IPS-15b (cell line): ENCODE measurements around the gene C20orf96.
"Not testable (repeated sequence)": the region's sequence is repeated elsewhere in the genome, so short reads cannot be mapped to it uniquely, and the experiment has no call there.

Experiments used
- H3K27me3 ChIP-seq: one replicate; pipeline ENCODE4 v1.6.1; 2013; ENCODE audit warnings: low read length; ENCODE audit not compliant: control insufficient read depth, insufficient read depth
- H3K36me3 ChIP-seq: one replicate; pipeline ENCODE4 v1.6.1; 2013; ENCODE audit warnings: low read length; ENCODE audit not compliant: control insufficient read depth, insufficient read depth
- H3K4me1 ChIP-seq: one replicate; pipeline ENCODE4 v1.6.1; 2013; ENCODE audit warnings: mild to moderate bottlenecking, low read length; ENCODE audit not compliant: control insufficient read depth, insufficient read depth
- H3K4me3 ChIP-seq: one replicate; pipeline ENCODE4 v1.5.1; 2013; ENCODE audit warnings: low read depth, low read length
- H3K9ac ChIP-seq: one replicate; pipeline ENCODE4 v1.6.1; 2013; ENCODE audit warnings: low read depth, mild to moderate bottlenecking, low read length
- H3K9me3 ChIP-seq: one replicate; pipeline ENCODE4 v1.6.1; 2013; ENCODE audit warnings: mild to moderate bottlenecking, low read length; ENCODE audit not compliant: control insufficient read depth, insufficient read depth

Gene C20orf96

DNA sequence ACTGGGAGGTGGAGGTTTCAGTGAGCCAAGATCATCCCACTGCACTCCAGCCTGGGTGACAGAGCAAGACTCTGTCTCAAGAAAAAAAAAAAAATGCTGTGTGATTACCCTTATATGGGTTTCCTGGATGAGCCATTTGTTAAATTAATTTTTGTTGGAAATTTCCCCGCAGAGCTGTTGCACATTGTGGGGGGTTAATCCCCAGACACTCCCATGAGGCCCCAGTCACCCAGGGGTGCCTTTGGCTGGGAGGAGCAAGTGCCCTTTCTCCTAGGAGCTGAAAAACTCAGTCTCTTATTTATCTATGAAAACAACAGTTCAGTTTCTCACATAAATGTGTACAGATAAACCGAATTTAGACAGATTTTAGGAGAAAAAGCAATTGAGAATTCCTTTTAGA lies 37.7 kb downstream of the C20orf96 start:
- Histone ChIP-seq H3K9ac (no peak overlapping the region), H3K36me3 (no peaks in the 10 kb centered on the region), H3K9me3 (no peaks in the 10 kb centered on the region), H3K27me3 (peaks cover 85% of the 10 kb centered on the region), H3K4me3 (no peak overlapping the region), H3K4me1 (peaks cover 6% of the 10 kb centered on the region)

DNA sequence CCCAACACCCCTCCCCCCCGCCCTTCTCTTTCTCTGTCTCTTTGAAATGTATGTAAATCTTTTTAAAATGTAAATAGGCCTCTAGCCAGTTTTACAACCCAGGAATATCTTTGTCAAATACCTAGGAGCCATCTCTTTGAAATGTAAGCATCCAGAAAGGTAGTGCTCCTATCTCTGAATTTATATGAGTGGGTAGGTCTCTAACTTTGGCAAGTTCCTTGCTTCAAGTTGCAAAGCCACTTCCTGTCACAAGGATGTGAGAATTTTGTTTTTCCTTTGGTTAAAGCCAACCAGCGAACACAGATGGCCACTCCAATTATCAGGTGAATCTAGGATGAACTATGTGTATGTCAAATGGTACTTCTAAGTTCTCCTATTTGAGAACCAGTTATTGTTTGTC lies 39.2 kb downstream of the C20orf96 start:
- Histone ChIP-seq H3K27me3 (peaks cover 85% of the 10 kb centered on the region), H3K36me3 (no peaks in the 10 kb centered on the region), H3K4me1 (peaks cover 6% of the 10 kb centered on the region), H3K9ac (no peak overlapping the region), H3K4me3 (no peak overlapping the region), H3K9me3 (no peaks in the 10 kb centered on the region)

- H3K9ac ChIP-seq = no peak overlapping the region
- peaks cover 75% of the 10 kb centered on the region for H3K27me3 ChIP-seq
- no peak overlapping the region for H3K4me3 ChIP-seq
- H3K36me3 ChIP-seq = no peaks in the 10 kb centered on the region
- H3K4me1 ChIP-seq = no peaks in the 10 kb centered on the region
- H3K9me3 ChIP-seq = no peaks in the 10 kb centered on the region
Measured at GRCh38 chr20:242905-243304, 47.6 kb downstream of the C20orf96 start.

DNA sequence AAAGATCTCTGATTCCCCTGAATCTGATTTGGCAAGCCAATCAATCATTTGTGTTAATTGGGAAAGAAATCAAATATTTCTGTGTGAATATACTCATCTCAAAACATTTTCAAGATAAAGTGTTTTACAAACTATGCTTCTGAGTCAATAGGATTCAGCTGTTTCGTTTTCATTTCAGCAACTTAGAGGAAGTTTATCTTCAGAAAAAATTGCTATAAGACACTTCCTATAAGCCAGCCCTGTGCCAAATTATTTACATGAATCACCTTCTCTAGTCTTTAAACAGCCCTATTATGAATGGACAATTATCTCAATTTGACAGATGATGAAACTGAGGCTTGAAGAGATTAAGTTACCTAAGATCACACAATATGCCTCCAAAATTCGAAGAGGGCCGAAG lies 52.6 kb downstream of the C20orf96 start:
- Histone ChIP-seq H3K27me3 (peaks cover 65% of the 10 kb centered on the region), H3K4me1 (no peaks in the 10 kb centered on the region), H3K9ac (no peak overlapping the region), H3K4me3 (no peak overlapping the region), H3K9me3 (no peaks in the 10 kb centered on the region), H3K36me3 (no peaks in the 10 kb centered on the region)

- Histone ChIP-seq H3K36me3 (no peaks in the 10 kb centered on the region), H3K4me1 (no peaks in the 10 kb centered on the region), H3K4me3 (no peak overlapping the region), H3K9ac (no peak overlapping the region), H3K27me3 (peaks cover 65% of the 10 kb centered on the region), H3K9me3 (no peaks in the 10 kb centered on the region)
Measured at GRCh38 chr20:237489-237888, 53.1 kb downstream of the C20orf96 start.

- Histone ChIP-seq H3K36me3 (no peaks in the 10 kb centered on the region), H3K4me3 (no peak overlapping the region), H3K27me3 (peaks cover 54% of the 10 kb centered on the region), H3K4me1 (no peaks in the 10 kb centered on the region), H3K9me3 (no peaks in the 10 kb centered on the region), H3K9ac (no peak overlapping the region)
Measured at GRCh38 chr20:235891-236290, 54.7 kb downstream of the C20orf96 start.

GRCh38 chr20:227439-228105 lies 63.0 kb downstream of the C20orf96 start:
- H3K4me3 ChIP-seq = no peak overlapping the region
- no peaks in the 10 kb centered on the region for H3K36me3 ChIP-seq
- H3K4me1 ChIP-seq = no peaks in the 10 kb centered on the region
- peaks cover 27% of the 10 kb centered on the region for H3K27me3 ChIP-seq
- no peak overlapping the region for H3K9ac ChIP-seq
- no peaks in the 10 kb centered on the region for H3K9me3 ChIP-seq

DNA sequence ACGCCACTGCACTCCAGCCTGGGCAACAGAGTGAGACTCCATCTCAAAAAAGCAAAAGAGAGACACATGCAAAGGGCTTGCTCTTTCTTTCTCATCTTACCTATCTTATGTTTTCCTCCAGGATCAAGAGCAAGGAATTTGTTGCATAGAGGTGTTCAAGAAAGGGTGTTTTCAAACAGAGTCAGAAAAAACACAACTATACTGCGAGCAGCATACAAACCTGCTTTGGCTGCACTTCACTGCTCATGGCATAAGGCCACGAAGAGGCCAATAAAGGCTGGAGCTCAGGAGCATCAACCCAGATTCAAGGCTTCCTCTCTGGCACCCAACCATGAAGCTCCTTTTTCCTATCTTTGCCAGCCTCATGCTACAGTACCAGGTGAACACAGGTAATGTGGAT lies 63.6 kb downstream of the C20orf96 start, which contains the start of gene DEFB129:
Gene DEFB129, plus strand, starts transcription at position 301 of the 400 bp plus-strand sequence. Its CDS starts 31 bp downstream, at position 332.
- no peak within 1 kb of the TSS for H3K9ac ChIP-seq
- H3K27me3 ChIP-seq = peaks cover 24% of the 10 kb centered on the region

GRCh38 chr20:225879-226278 lies 64.7 kb downstream of the C20orf96 start:
- peaks cover 24% of the 10 kb centered on the region for H3K27me3 ChIP-seq
- not testable (repeated sequence) for H3K9me3 ChIP-seq, H3K9ac ChIP-seq, H3K36me3 ChIP-seq, H3K4me3 ChIP-seq, H3K4me1 ChIP-seq

More for the DNA sequence above, 63.6 kb downstream of the C20orf96 start, which contains the start of gene DEFB129:
- Histone ChIP-seq H3K4me3 (no peak within 1 kb of the TSS), H3K36me3 (no peaks in the 10 kb centered on the region), H3K9me3 (no peaks in the 10 kb centered on the region), H3K4me1 (no peaks in the 10 kb centered on the region)

GRCh38 chr20:221258-221830 lies 69.2 kb downstream of the C20orf96 start:
- Histone ChIP-seq H3K4me3 (no peak overlapping the region), H3K36me3 (no peaks in the 10 kb centered on the region), H3K4me1 (no peaks in the 10 kb centered on the region), H3K27me3 (peaks cover 28% of the 10 kb centered on the region), H3K9ac (no peak overlapping the region), H3K9me3 (no peaks in the 10 kb centered on the region)
